Measurements from ENCODE around the gene DYRK1A. TPM values are rescaled to one million over a fixed set of nuclear protein-coding genes. Genes with fewer than 3 reads are reported as not detected.

DYRK1A gene
- total RNA-seq, 2 experiments from 2014 or later = 58.4 to 65.1 TPM

DNA sequence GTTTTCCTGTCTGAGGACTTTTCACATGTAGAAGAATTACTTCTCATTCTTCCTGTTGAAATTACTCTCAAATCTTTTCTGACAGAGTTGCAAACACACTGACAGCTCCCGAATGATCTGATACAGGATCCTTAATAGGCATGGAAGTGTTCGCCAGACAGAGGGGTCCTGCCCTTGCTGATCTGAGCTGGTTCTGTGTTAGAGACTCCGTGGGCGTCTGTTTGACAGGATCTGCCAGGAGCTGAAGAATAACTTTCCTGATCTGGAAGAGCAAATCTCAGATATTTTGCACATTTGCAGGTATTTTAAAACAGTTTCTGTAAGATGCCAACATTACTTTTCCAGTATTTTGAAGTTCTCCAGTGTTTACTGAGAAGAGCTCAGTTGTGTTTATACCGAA is 202.3 kb downstream of the DYRK1A start:
- H3K4me2 ChIP-seq (ENCODE audit: low read length) = no peak overlapping the region
- H3K4me3 ChIP-seq (ENCODE audit: low read depth, low read length, poor library complexity, severe bottlenecking) = no peak overlapping the region
- no peaks in the 10 kb centered on the region for H4K20me1 ChIP-seq (ENCODE audit: insufficient read depth, low read length)
- intact Hi-C loops (cut with micrococcal nuclease; ENCODE audit: unreplicated experiment) = no loop called here
- no peak for DNase-seq (ENCODE audit: low spot score)
- no peaks in the 10 kb centered on the region for H3K79me2 ChIP-seq (ENCODE audit: insufficient read depth, low read depth, low read length)
- H3K9me3 ChIP-seq (ENCODE audit: low read length) = no peaks in the 10 kb centered on the region
- ChIA-PET POLR2A (no interaction called here), CTCF (ENCODE audit: unreplicated experiment) (no interaction called here)
- H3K36me3 ChIP-seq (ENCODE audit: insufficient read depth, low read length) = no peaks in the 10 kb centered on the region
- BruUV-seq (replicated peaks) = no TSS peak
- no peaks in the 10 kb centered on the region for H3K9me2 ChIP-seq (ENCODE audit: insufficient read depth, low read length)
- TF ChIP-seq EZH2phosphoT487 (IDR thresholded peaks at IDR 0.05; ENCODE audit: borderline replicate concordance, low read depth, low read length) = no peak
- TF ChIP-seq, protein P1, sequence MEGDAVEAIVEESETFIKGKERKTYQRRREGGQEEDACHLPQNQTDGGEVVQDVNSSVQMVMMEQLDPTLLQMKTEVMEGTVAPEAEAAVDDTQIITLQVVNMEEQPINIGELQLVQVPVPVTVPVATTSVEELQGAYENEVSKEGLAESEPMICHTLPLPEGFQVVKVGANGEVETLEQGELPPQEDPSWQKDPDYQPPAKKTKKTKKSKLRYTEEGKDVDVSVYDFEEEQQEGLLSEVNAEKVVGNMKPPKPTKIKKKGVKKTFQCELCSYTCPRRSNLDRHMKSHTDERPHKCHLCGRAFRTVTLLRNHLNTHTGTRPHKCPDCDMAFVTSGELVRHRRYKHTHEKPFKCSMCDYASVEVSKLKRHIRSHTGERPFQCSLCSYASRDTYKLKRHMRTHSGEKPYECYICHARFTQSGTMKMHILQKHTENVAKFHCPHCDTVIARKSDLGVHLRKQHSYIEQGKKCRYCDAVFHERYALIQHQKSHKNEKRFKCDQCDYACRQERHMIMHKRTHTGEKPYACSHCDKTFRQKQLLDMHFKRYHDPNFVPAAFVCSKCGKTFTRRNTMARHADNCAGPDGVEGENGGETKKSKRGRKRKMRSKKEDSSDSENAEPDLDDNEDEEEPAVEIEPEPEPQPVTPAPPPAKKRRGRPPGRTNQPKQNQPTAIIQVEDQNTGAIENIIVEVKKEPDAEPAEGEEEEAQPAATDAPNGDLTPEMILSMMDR (conservative IDR thresholded peaks at IDR 0.05; ENCODE audit: low read length) = no peak
- H3K4me1 ChIP-seq (ENCODE audit: insufficient read depth, low read length, poor library complexity, severe bottlenecking) = peaks cover 5% of the 10 kb centered on the region
- no peak overlapping the region for H3K27ac ChIP-seq (ENCODE audit: low read depth, low read length, poor library complexity, severe bottlenecking)
- no peak overlapping the region for H2AFZ ChIP-seq (ENCODE audit: low read length)

DNA sequence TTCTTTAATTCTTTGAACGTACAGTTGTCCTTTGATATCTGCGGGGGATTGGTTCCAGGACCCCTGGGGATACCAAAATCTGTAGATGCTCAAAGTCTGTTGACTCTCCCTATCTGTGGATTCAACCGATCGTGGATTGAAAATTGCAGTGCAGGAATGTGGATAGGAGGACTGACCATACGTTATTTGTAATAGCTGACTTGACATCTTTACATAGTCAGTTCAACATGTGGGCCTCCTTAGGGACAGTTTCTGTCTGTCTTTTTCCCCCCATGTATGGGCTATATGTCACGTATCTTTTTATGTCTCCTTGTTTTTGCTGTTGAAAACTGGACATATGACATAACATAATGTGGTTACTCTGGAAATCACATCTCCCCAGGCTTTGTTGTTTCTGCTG is 204.9 kb downstream of the DYRK1A start:
- Histone ChIP-seq H3K36me3 (ENCODE audit: insufficient read depth, low read length) (no peaks in the 10 kb centered on the region), H3K27ac (ENCODE audit: low read depth, low read length, poor library complexity, severe bottlenecking) (no peak overlapping the region), H3K9me2 (ENCODE audit: insufficient read depth, low read length) (no peaks in the 10 kb centered on the region), H4K20me1 (ENCODE audit: insufficient read depth, low read length) (no peaks in the 10 kb centered on the region), H3K4me2 (ENCODE audit: low read length) (no peak overlapping the region), H3K4me1 (ENCODE audit: insufficient read depth, low read length, poor library complexity, severe bottlenecking) (no peaks in the 10 kb centered on the region), H3K4me3 (ENCODE audit: low read depth, low read length, poor library complexity, severe bottlenecking) (no peak overlapping the region), H3K79me2 (ENCODE audit: insufficient read depth, low read depth, low read length) (no peaks in the 10 kb centered on the region), H2AFZ (ENCODE audit: low read length) (no peak overlapping the region), H3K9me3 (ENCODE audit: low read length) (no peaks in the 10 kb centered on the region)
- DNase-seq (ENCODE audit: low spot score) = no peak
- BruUV-seq (replicated peaks) = no TSS peak
- no peak for TF ChIP-seq EZH2phosphoT487 (IDR thresholded peaks at IDR 0.05; ENCODE audit: borderline replicate concordance, low read depth, low read length)
- TF ChIP-seq, protein P1 (conservative IDR thresholded peaks at IDR 0.05; ENCODE audit: low read length) = no peak
- CTCF ChIA-PET (ENCODE audit: unreplicated experiment) = no interaction called here
- intact Hi-C loops (cut with micrococcal nuclease; ENCODE audit: unreplicated experiment) = no loop called here
- POLR2A ChIA-PET = interaction anchor here (0.6 kb wide), 1 partner anchor 698 kb away, joined by 3 read pairs; no protein-coding TSS in a partner anchor

DNA sequence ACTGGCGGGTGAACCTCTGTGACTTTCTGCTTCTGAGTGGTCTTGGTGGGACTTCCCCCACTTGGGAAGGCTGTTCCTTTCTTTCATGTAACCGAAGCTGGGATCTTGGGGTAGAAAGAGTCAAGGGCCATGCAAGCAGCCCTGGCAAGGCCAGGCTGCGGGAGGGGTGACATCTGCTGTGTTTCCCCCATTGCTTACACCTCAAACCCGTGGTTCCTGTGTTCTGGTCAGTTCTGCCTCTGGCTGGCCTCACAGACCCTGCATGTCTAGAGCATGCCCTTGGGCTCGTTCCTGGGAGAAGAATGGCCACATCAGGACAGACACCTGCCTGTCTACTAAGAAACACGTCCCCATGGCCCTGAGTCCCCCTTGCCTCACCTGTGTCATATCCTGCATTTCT is 207.7 kb downstream of the DYRK1A start:
- H3K4me3 ChIP-seq (ENCODE audit: low read depth, low read length, poor library complexity, severe bottlenecking) = no peak overlapping the region
- BruUV-seq (replicated peaks) = no TSS peak
- peaks cover 10% of the 10 kb centered on the region; the same call in 1 of the 2 replicates for H3K9me3 ChIP-seq (ENCODE audit: low read length)
- no peak for TF ChIP-seq EZH2phosphoT487 (IDR thresholded peaks at IDR 0.05; ENCODE audit: borderline replicate concordance, low read depth, low read length)
- TF ChIP-seq, protein P1 (conservative IDR thresholded peaks at IDR 0.05; ENCODE audit: low read length) = no peak
- intact Hi-C loops (cut with micrococcal nuclease; ENCODE audit: unreplicated experiment) = no loop called here
- H2AFZ ChIP-seq (ENCODE audit: low read length) = no peak overlapping the region
- H3K4me1 ChIP-seq (ENCODE audit: insufficient read depth, low read length, poor library complexity, severe bottlenecking) = no peaks in the 10 kb centered on the region
- ChIA-PET CTCF (ENCODE audit: unreplicated experiment) (no interaction called here), POLR2A (no interaction called here)
- H3K36me3 ChIP-seq (ENCODE audit: insufficient read depth, low read length) = no peaks in the 10 kb centered on the region
- no peaks in the 10 kb centered on the region for H3K79me2 ChIP-seq (ENCODE audit: insufficient read depth, low read depth, low read length)
- no peaks in the 10 kb centered on the region for H4K20me1 ChIP-seq (ENCODE audit: insufficient read depth, low read length)
- no peak overlapping the region for H3K27ac ChIP-seq (ENCODE audit: low read depth, low read length, poor library complexity, severe bottlenecking)
- DNase-seq (ENCODE audit: low spot score) = no peak
- no peak overlapping the region for H3K4me2 ChIP-seq (ENCODE audit: low read length)
- H3K9me2 ChIP-seq (ENCODE audit: insufficient read depth, low read length) = no peaks in the 10 kb centered on the region
